ENCODE data around the gene TAAR6. TPM values are rescaled to one million over a fixed set of nuclear protein-coding genes. Genes with fewer than 3 reads are reported as not detected.

Gene TAAR6
- total and polyA plus RNA-seq, 7 donors = not detected

DNA sequence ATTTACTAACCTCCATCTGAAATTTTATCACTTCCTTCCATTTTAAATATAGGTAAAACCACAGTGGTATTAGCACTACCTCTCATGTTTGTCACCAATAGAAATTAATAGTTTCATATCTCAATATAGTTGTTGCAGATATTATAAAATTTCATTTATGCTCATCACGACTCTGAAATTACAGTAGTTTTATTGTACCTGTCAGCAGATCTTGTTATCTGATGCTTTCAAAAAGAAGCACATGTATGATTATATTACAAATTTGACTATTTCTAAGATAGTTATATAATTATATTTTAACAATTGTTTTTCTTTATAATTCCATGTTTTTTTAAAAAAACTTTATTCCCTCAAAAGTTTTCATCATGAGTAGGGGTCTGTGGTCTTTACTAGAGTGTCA lies 14.6 kb downstream of the TAAR6 start:
- Histone ChIP-seq H3K36me3 (no peaks in the 10 kb centered on the region), H3K4me1 (no peaks in the 10 kb centered on the region), H3K27ac (no peak overlapping the region), H3K9me3 (no peaks in the 10 kb centered on the region), H3K4me3 (no peak overlapping the region), H3K27me3 (no peaks in the 10 kb centered on the region)
- intact Hi-C loops (cut with DNase I) = no loop called here
- TF ChIP-seq CTCF (IDR thresholded peaks at IDR 0.05) (no peak), POLR2A (IDR thresholded peaks at IDR 0.05) (no peak), POLR2AphosphoS5 (IDR thresholded peaks at IDR 0.05) (no peak), EP300 (IDR thresholded peaks at IDR 0.05) (no peak)
- 32 to 78% methylated on average over 1 of the region's 1 CpG for WGBS, 2 donors
- no peak for DNase-seq

DNA sequence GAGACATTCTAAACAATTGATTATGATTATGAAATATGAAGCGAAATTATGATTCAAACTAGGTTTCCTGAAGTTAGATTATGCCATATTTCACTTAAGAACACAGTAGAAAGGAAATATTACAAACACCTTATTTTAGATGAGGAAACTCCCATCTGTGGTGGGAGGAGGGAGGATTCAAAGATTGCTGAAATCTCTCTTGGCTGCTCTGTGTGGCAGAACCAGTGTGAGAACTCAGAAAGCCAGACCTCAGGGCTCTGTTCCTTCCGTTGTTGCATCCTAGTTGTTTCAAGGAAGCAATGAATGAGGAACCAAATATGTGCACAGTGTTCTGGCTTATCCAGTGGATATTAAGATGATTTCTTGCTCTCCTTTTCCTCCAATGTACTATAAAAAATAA lies 17.3 kb downstream of the TAAR6 start:
- Histone ChIP-seq H3K27ac (no peak overlapping the region), H3K9me3 (no peaks in the 10 kb centered on the region), H3K4me1 (no peaks in the 10 kb centered on the region), H3K4me3 (no peak overlapping the region), H3K27me3 (no peaks in the 10 kb centered on the region), H3K36me3 (no peaks in the 10 kb centered on the region)
- TF ChIP-seq CTCF (IDR thresholded peaks at IDR 0.05) (no peak), POLR2A (IDR thresholded peaks at IDR 0.05) (no peak), POLR2AphosphoS5 (IDR thresholded peaks at IDR 0.05) (no peak), EP300 (IDR thresholded peaks at IDR 0.05) (no peak)
- WGBS, 2 donors = 58 to 75% methylated on average over 2 of the region's 2 CpGs
- intact Hi-C loops (cut with DNase I) = no loop called here
- no peak for DNase-seq

GRCh38 chr6:132589454-132589853 lies 19.3 kb downstream of the TAAR6 start, which contains the start of gene TAAR5:
Gene TAAR5 (minus strand): TSS chr6:132589741. CDS start chr6:132589686, 55 bp downstream.
- WGBS, 2 donors = 62 to 85% methylated on average over 5 of the region's 5 CpGs
- TF ChIP-seq CTCF (IDR thresholded peaks at IDR 0.05) (no peak), POLR2AphosphoS5 (IDR thresholded peaks at IDR 0.05) (no peak), EP300 (IDR thresholded peaks at IDR 0.05) (no peak), POLR2A (IDR thresholded peaks at IDR 0.05) (no peak)
- no peak for DNase-seq
- H3K27me3 ChIP-seq = no peaks in the 10 kb centered on the region
- no peak within 1 kb of the TSS for H3K27ac ChIP-seq
- H3K4me3 ChIP-seq = no peak within 1 kb of the TSS
- intact Hi-C loops (cut with DNase I) = no loop called here
- no peaks in the 10 kb centered on the region for H3K4me1 ChIP-seq
- H3K36me3 ChIP-seq = no peaks in the 10 kb centered on the region
- H3K9me3 ChIP-seq = no peaks in the 10 kb centered on the region

GRCh38 chr6:132590362-132590761 lies 20.2 kb downstream of the TAAR6 start:
- no peak for DNase-seq
- H3K9me3 ChIP-seq = no peaks in the 10 kb centered on the region
- WGBS, 2 donors = 76 to 82% methylated on average over 1 of the region's 1 CpG
- no peak overlapping the region for H3K27ac ChIP-seq
- H3K36me3 ChIP-seq = no peaks in the 10 kb centered on the region
- H3K4me3 ChIP-seq = no peak overlapping the region
- H3K27me3 ChIP-seq = no peaks in the 10 kb centered on the region
- no peaks in the 10 kb centered on the region for H3K4me1 ChIP-seq
- intact Hi-C loops (cut with DNase I) = no loop called here
- TF ChIP-seq POLR2A (IDR thresholded peaks at IDR 0.05) (no peak), EP300 (IDR thresholded peaks at IDR 0.05) (no peak), CTCF (IDR thresholded peaks at IDR 0.05) (no peak), POLR2AphosphoS5 (IDR thresholded peaks at IDR 0.05) (no peak)

GRCh38 chr6:132592855-132593254 lies 22.7 kb downstream of the TAAR6 start:
- Histone ChIP-seq H3K36me3 (no peaks in the 10 kb centered on the region), H3K9me3 (no peaks in the 10 kb centered on the region), H3K4me1 (no peaks in the 10 kb centered on the region), H3K27ac (no peak overlapping the region), H3K27me3 (no peaks in the 10 kb centered on the region), H3K4me3 (no peak overlapping the region)
- WGBS, 2 donors = 57 to 71% methylated on average over 2 of the region's 2 CpGs
- no peak for DNase-seq
- no peak for TF ChIP-seq CTCF (IDR thresholded peaks at IDR 0.05)
- no peak for TF ChIP-seq POLR2AphosphoS5 (IDR thresholded peaks at IDR 0.05)
- TF ChIP-seq POLR2A (IDR thresholded peaks at IDR 0.05) = no peak
- no peak for TF ChIP-seq EP300 (IDR thresholded peaks at IDR 0.05)
- intact Hi-C loops (cut with DNase I) = no loop called here

All from sigmoid colon (tissue), 7 donors.